HepG2 (cell line): ENCODE measurements around the gene OR52N2. TPM values are rescaled to one million over a fixed set of nuclear protein-coding genes. Genes with fewer than 3 reads are reported as not detected.
A peak's percentile ranks its signal among the peaks of the same experiment; 100 is the strongest.

Source experiments
- ATAC-seq: fragments of 200-7000 bp; cut with Tn5 transposase; 3 replicates; pipeline ENCODE4 v1.9.1; 2020; ENCODE audit warnings: mild to moderate bottlenecking, moderate library complexity
- Bru-seq: library from RNA; stranded (reverse); fragments of 400-500 nt; gene quantifications from one replicate; lab custom pipeline; 2021; lab: Mats Ljungman, UMichigan
- BruChase-seq, 2 experiments: library from RNA; stranded (reverse); fragments of 400-500 nt; gene quantifications; one replicate each; lab custom pipeline; 2021; lab: Mats Ljungman, UMichigan
- BruUV-seq: library from RNA; stranded (reverse); fragments of 400-500 nt; replicated peaks from 2 replicates; lab custom pipeline; 2021; lab: Mats Ljungman, UMichigan
- CTCF ChIA-PET: fragments of 300-600 bp; formaldehyde crosslinking; extraction: SDS; loops from one replicate; lab custom pipeline; 2021; ENCODE audit warnings: low total read pairs, inconsistent platforms, low intra/inter-chr PET ratio; lab: Yijun Ruan, JAX
- POLR2A ChIA-PET: fragments of 350-600 bp; sonication (Branson Sonifier 250); formaldehyde crosslinking; loops from one replicate; lab custom pipeline; 2020; ENCODE audit warnings: antibody characterized with exemption, inconsistent platforms; lab: Yijun Ruan, JAX
- DNase-seq: peaks from one replicate; pipeline ENCODE4 v3.0.0-alpha.2; 2015; ENCODE audit warnings: low spot score
- FAIRE-seq: peaks from 3 replicates; lab custom pipeline; 2011; peaks lifted over from hg19 to GRCh38; lab: Jason Lieb, UNC
- H2AFZ ChIP-seq: one replicate; pipeline ENCODE4 v1.6.1; 2011; ENCODE audit warnings: low read length, inconsistent platforms
- H3K27ac ChIP-seq: fragments of 300-600 bp; 3 replicates; pipeline ENCODE4 v1.8.0; 2011; ENCODE audit warnings: mixed run types, mild to moderate bottlenecking, mixed read lengths, low read length, inconsistent platforms; ENCODE audit not compliant: insufficient read depth; ENCODE audit errors: extremely low read length
- H3K27me3 ChIP-seq, 2 experiments: fragments of 200-600 bp in 1 of 2; 2 replicates in 1 of 2; 3 replicates in 1 of 2; pipeline versions ENCODE4 v1.6.0 to v1.8.0; 2011; ENCODE audit warnings: low read length in 2 of 2, mild to moderate bottlenecking in 2 of 2, moderate library complexity in 2 of 2, inconsistent platforms in 1 of 2; ENCODE audit not compliant: insufficient read depth in 2 of 2, control insufficient read depth in 1 of 2
- H3K36me3 ChIP-seq, 2 experiments: fragments of 200-600 bp in 1 of 2; replicated peaks in 1 of 2; 2 replicates in 1 of 2; 3 replicates in 1 of 2; pipeline versions ENCODE4 v1.5.1 to v1.8.0; 2011; ENCODE audit warnings: low read length in 2 of 2, inconsistent platforms in 1 of 2; ENCODE audit not compliant: insufficient read depth in 2 of 2, control insufficient read depth in 1 of 2
- H3K4me1 ChIP-seq: 2 replicates; pipeline ENCODE4 v1.5.1; 2012; ENCODE audit warnings: low read length, inconsistent platforms; ENCODE audit not compliant: insufficient read depth
- H3K4me2 ChIP-seq: 2 replicates; pipeline ENCODE4 v1.6.0; 2011; ENCODE audit warnings: low read depth, low read length, inconsistent platforms
- H3K4me3 ChIP-seq, 3 experiments: fragments of 200-600 bp in 1 of 3; sonication (generic), shearing (Covaris generic) in 1 of 3; replicated peaks in 1 of 3; 2 replicates each; pipeline ENCODE4 v1.5.1; 2011 to 2016; ENCODE audit warnings: low read length in 3 of 3, inconsistent platforms in 2 of 3, low read depth in 2 of 3, mild to moderate bottlenecking in 2 of 3, control low read depth in 1 of 3, mixed read lengths in 1 of 3; ENCODE audit not compliant: insufficient read depth in 1 of 3
- H3K79me2 ChIP-seq: one replicate; pipeline ENCODE4 v1.6.1; 2011; ENCODE audit warnings: low read length, inconsistent platforms; ENCODE audit not compliant: insufficient read depth
- H3K9ac ChIP-seq: 2 replicates; pipeline ENCODE4 v1.6.0; 2011; ENCODE audit warnings: mild to moderate bottlenecking, low read depth, low read length, inconsistent platforms; ENCODE audit not compliant: insufficient read depth
- H3K9me3 ChIP-seq: 2 replicates; pipeline ENCODE4 v1.5.1; 2012; ENCODE audit warnings: mild to moderate bottlenecking, low read length
- H4K20me1 ChIP-seq: 2 replicates; pipeline ENCODE4 v1.6.0; 2011; ENCODE audit warnings: inconsistent platforms, mild to moderate bottlenecking, low read length, moderate library complexity; ENCODE audit not compliant: insufficient read depth
- AGO1 ChIP-seq: fragments of 200-400 bp; formaldehyde crosslinking; IDR thresholded peaks from 2 replicates; pipeline ENCODE4 v1.6.1; 2017; ENCODE audit warnings: mild to moderate bottlenecking, low read depth, low read length, moderate library complexity; ENCODE audit not compliant: poor library complexity, severe bottlenecking
- CAMTA2 ChIP-seq: sonication (generic); formaldehyde crosslinking; IDR thresholded peaks from 2 replicates; pipeline ENCODE4 v1.4.0; 2020; ENCODE audit warnings: mild to moderate bottlenecking, missing genetic modification reagents, borderline replicate concordance
- ELF4 ChIP-seq: sonication (generic); formaldehyde crosslinking; IDR thresholded peaks from 2 replicates; pipeline ENCODE4 v1.5.0; 2020; ENCODE audit warnings: missing genetic modification reagents, mild to moderate bottlenecking, moderate library complexity, borderline replicate concordance
- MAFF ChIP-seq: IDR thresholded peaks from 2 replicates; pipeline ENCODE4 v1.6.1; 2011; ENCODE audit warnings: low read depth, low read length, improper control_type of control experiment
- MTF2 ChIP-seq: sonication (generic); formaldehyde crosslinking; IDR thresholded peaks from 2 replicates; pipeline ENCODE4 v1.5.0; 2020; ENCODE audit warnings: missing genetic modification reagents, borderline replicate concordance
- NONO ChIP-seq, 2 experiments: fragments of 450-650 bp in 1 of 2; sonication (generic) in 1 of 2; formaldehyde crosslinking in 1 of 2; IDR thresholded peaks in 1 of 2; conservative IDR thresholded peaks in 1 of 2; 2 replicates each; pipeline versions ENCODE4 v1.6.1 to v1.8.0; 2017 to 2022; ENCODE audit warnings: mild to moderate bottlenecking in 1 of 2, missing genetic modification reagents in 1 of 2, moderate library complexity in 1 of 2
- RAD21 ChIP-seq: fragments of 450-650 bp; formaldehyde crosslinking; IDR thresholded peaks from 2 replicates; pipeline ENCODE4 v1.5.0; 2020; ENCODE audit warnings: mild to moderate bottlenecking
- REST ChIP-seq, 2 experiments: IDR thresholded peaks; 2 replicates each; pipeline ENCODE4 v1.6.1; 2011 to 2012; ENCODE audit warnings: low read length in 2 of 2, borderline replicate concordance in 1 of 2, low read depth in 1 of 2, mild to moderate bottlenecking in 1 of 2, moderate library complexity in 1 of 2
- RFX5 ChIP-seq: IDR thresholded peaks from 2 replicates; pipeline ENCODE4 v1.6.1; 2011; ENCODE audit warnings: low read depth, low read length, improper control_type of control experiment
- RXRA ChIP-seq: sonication (generic); formaldehyde crosslinking; IDR thresholded peaks from 2 replicates; pipeline ENCODE4 v1.5.1; 2020; ENCODE audit warnings: missing genetic modification reagents
- TCF7L2 ChIP-seq: IDR thresholded peaks from 2 replicates; pipeline ENCODE4 v1.6.1; 2011; ENCODE audit warnings: mild to moderate bottlenecking, low read depth, low read length, moderate library complexity
- ZBTB39 ChIP-seq: sonication (generic); formaldehyde crosslinking; IDR thresholded peaks from 2 replicates; pipeline ENCODE4 v1.5.0; 2020; ENCODE audit warnings: missing genetic modification reagents
- ZNF670 ChIP-seq: sonication (generic); formaldehyde crosslinking; IDR thresholded peaks from 2 replicates; pipeline ENCODE4 v1.8.0; 2022; ENCODE audit warnings: mild to moderate bottlenecking, missing genetic modification reagents, borderline replicate concordance
- WGBS: methylation state at CpG from one replicate; pipeline ENCODE4 v1.1.6; 2017; ENCODE audit warnings: low lambda C conversion rate; 5-methylcytosine and 5-hydroxymethylcytosine counted together
- in situ Hi-C: cut with HindIII; loops from 2 replicates; pipeline ENCODE4 v1.10.0; 2017; ENCODE audit warnings: low pct_unique_long_range_greater_than_20kb; ENCODE audit not compliant: extremely low pct_ligation_motif_present
- intact Hi-C: fragments of 100-400 bp; cut with micrococcal nuclease; formaldehyde crosslinking; loops from one replicate; pipeline ENCODE4 v1.10.0; 2022; ENCODE audit not compliant: unreplicated experiment
- long read RNA-seq, 2 experiments: library from RNA in 1 of 2; library from polyadenylated mRNA in 1 of 2; stranded (forward) in 1 of 2; unstranded in 1 of 2; transcript quantifications; one replicate each; pipeline ENCODE4 v2.0.0, GENCODE V29; 2019 to 2022
- polyA minus RNA-seq, 3 experiments: library from RNA; depleted of rRNA, polyadenylated mRNA; stranded (reverse); fragments of >200 nt; gene quantifications; 2 replicates each; pipeline ENCODE4 v1.2.3, GENCODE V29; 2011; ENCODE audit warnings: low replicate concordance in 1 of 3
- polyA plus RNA-seq, 8 experiments: library from polyadenylated mRNA; depleted of rRNA in 3 of 8; stranded (reverse) in 7 of 8; unstranded in 1 of 8; fragments of >200 nt; fragmentation: Illumina TruSeq in 4 of 8; extraction: Trizol in 4 of 8; gene quantifications; 2 replicates each; pipeline versions ENCODE4 v1.2.1 to v1.2.3, GENCODE V29; 2011 to 2016; ENCODE audit warnings: low read depth in 4 of 8, missing spikeins in 1 of 8, mixed read lengths in 1 of 8; ENCODE audit not compliant: insufficient read depth in 1 of 8
- total RNA-seq, 5 experiments: library from RNA; depleted of rRNA; stranded (reverse); fragments of >200 nt; fragmentation: Illumina TruSeq; extraction: Trizol; gene quantifications; 2 replicates each; pipeline ENCODE4 v1.2.3, GENCODE V29; 2016; ENCODE audit warnings: low read depth in 1 of 5

Gene OR52N2
- total RNA-seq (2016; rRNA removed; fragmentation: Illumina TruSeq; extraction: Trizol) (not detected in 2 replicates), polyA plus RNA-seq (2011; rRNA removed) (0.14 TPM in 1 of 2 replicates, not detected in the other), polyA minus RNA-seq (2011; rRNA and poly(A)+ RNA removed; ENCODE audit: low replicate concordance) (not detected in 2 replicates), Bru-seq, nascent RNA (not detected), BruChase-seq, experiment 1, labeled RNA remaining after a 6-hour chase (not detected), BruChase-seq, experiment 2, labeled RNA remaining after a 2-hour chase (not detected)
- not detected in 2 replicates for total RNA-seq (2016; cell fraction: cytosol; rRNA removed; fragmentation: Illumina TruSeq; extraction: Trizol; ENCODE audit: low read depth)
- total RNA-seq (2016; cell fraction: insoluble cytoplasmic fraction; rRNA removed; fragmentation: Illumina TruSeq; extraction: Trizol) = not detected in 2 replicates
- total RNA-seq (2016; cell fraction: membrane; rRNA removed; fragmentation: Illumina TruSeq; extraction: Trizol) = not detected in 2 replicates
- total RNA-seq (2016; cell fraction: nucleus; rRNA removed; fragmentation: Illumina TruSeq; extraction: Trizol) = not detected in 2 replicates
- polyA plus RNA-seq (2011; cell fraction: cytosol; rRNA removed) = not detected in 2 replicates
- not detected in 2 replicates for polyA plus RNA-seq (2011; cell fraction: nucleus; rRNA removed)
- polyA plus RNA-seq (2012) = not detected in 2 replicates
- polyA plus RNA-seq (2016; cell fraction: cytosol; fragmentation: Illumina TruSeq; extraction: Trizol; ENCODE audit: low read depth) = not detected in 2 replicates
- polyA plus RNA-seq (2016; cell fraction: insoluble cytoplasmic fraction; fragmentation: Illumina TruSeq; extraction: Trizol; ENCODE audit: low read depth) = not detected in 2 replicates
- not detected in 2 replicates for polyA plus RNA-seq (2016; cell fraction: membrane; fragmentation: Illumina TruSeq; extraction: Trizol; ENCODE audit: low read depth)
- not detected in 2 replicates for polyA plus RNA-seq (2016; cell fraction: nucleus; fragmentation: Illumina TruSeq; extraction: Trizol; ENCODE audit: insufficient read depth, low read depth)
- polyA minus RNA-seq (2011; cell fraction: cytosol; rRNA and poly(A)+ RNA removed) = not detected in 2 replicates
- not detected in 2 replicates for polyA minus RNA-seq (2011; cell fraction: nucleus; rRNA and poly(A)+ RNA removed)
- long read RNA-seq, experiment 1 = 0 reads
- long read RNA-seq, experiment 2 = 0 reads

- BruUV-seq = no TSS peak
- Histone ChIP-seq H3K4me2 (peak within 1 kb of the TSS; percentile 76), H3K4me1 (peaks cover 18% of the 10 kb centered on the region), H3K4me3 (peak within 1 kb of the TSS in 2 of 3 experiments; percentile 16 to 53; a peak in 3 of 6 replicates), H3K36me3 (no peaks in the 10 kb centered on the region), H2AFZ (peak within 1 kb of the TSS; percentile 71), H3K79me2 (no peaks in the 10 kb centered on the region), H3K27ac (no peak within 1 kb of the TSS), H3K9me3 (no peaks in the 10 kb centered on the region), H3K27me3 (peaks cover 1 to 25% of the 10 kb centered on the region in 2 experiments; a peak in 4 of 5 replicates), H4K20me1 (no peaks in the 10 kb centered on the region), H3K9ac (no peak within 1 kb of the TSS)
- ChIA-PET CTCF (interaction anchor here (0.8 to 3.1 kb wide), 6 partner anchors 124 to 684 kb away, joined by 3 to 37 read pairs (median 7); partner anchors contain the start of gene TRIM5), POLR2A (no interaction called here)
- intact Hi-C loops = loop anchor here (1.0 kb wide), 2 partner anchors 123 to 208 kb away; partner anchors contain the start of gene TRIM5
- peak; percentile 63 for DNase-seq
- FAIRE-seq = peak; percentile 77
- in situ Hi-C loops = loop anchor here (5.0 to 10.0 kb wide), 3 partner anchors 124 to 331 kb away; partner anchors contain the start of genes TRIM22 and TRIM5
- peak; percentile 98 for ATAC-seq
- WGBS = 2% methylated on average over 22 of the region's 24 CpGs
- TF ChIP-seq REST (IDR thresholded peaks at IDR 0.05; ENCODE audit: borderline replicate concordance in 1 of 2, low read depth in 1 of 2, low read length in 2 of 2) = no peak
- TF ChIP-seq RAD21 = peak; percentile 77
- no peak for TF ChIP-seq TCF7L2
- no peak for TF ChIP-seq MAFF
- no peak for TF ChIP-seq NONO (IDR thresholded peaks at IDR 0.05)
- no peak for TF ChIP-seq NONO (CRISPR knock-in tag; conservative IDR thresholded peaks at IDR 0.05)
- TF ChIP-seq CAMTA2 (CRISPR knock-in tag) = no peak
- TF ChIP-seq MTF2 (CRISPR knock-in tag) = no peak
- TF ChIP-seq ELF4 (CRISPR knock-in tag) = no peak
- no peak for TF ChIP-seq ZNF670
- no peak for TF ChIP-seq RFX5
- no peak for TF ChIP-seq RXRA (CRISPR knock-in tag)
- TF ChIP-seq AGO1 = no peak
- TF ChIP-seq ZBTB39 (CRISPR knock-in tag) = no peak
These were observed at the start of gene OR52N2 for GRCh38 chr11:5808500-5809121. Gene OR52N2, plus strand, starts transcription at chr11:5808924. Its CDS starts 11,412 bp downstream, at chr11:5820336.
